Testis (tissue), 2 donors: ENCODE measurements around the gene TOPBP1.

Experiments
- POLR2A ChIP-seq: fragments of 450-650 bp; IDR thresholded peaks from one replicate; pipeline ENCODE4 v1.6.1; 2017; ENCODE audit warnings: antibody characterized with exemption, mild to moderate bottlenecking, moderate library complexity
- TF ChIP-seq, protein P1 (sequence below), 3 experiments: fragments of 450-650 bp in 2 of 3; fragments of 200-600 bp in 1 of 3; sonication (generic) in 1 of 3; IDR thresholded peaks; one replicate each; pipeline ENCODE4 v1.5.1; 2016 to 2019; ENCODE audit warnings: antibody characterized with exemption in 3 of 3, mild to moderate bottlenecking in 2 of 3, moderate library complexity in 1 of 3

- TF ChIP-seq, protein P1, sequence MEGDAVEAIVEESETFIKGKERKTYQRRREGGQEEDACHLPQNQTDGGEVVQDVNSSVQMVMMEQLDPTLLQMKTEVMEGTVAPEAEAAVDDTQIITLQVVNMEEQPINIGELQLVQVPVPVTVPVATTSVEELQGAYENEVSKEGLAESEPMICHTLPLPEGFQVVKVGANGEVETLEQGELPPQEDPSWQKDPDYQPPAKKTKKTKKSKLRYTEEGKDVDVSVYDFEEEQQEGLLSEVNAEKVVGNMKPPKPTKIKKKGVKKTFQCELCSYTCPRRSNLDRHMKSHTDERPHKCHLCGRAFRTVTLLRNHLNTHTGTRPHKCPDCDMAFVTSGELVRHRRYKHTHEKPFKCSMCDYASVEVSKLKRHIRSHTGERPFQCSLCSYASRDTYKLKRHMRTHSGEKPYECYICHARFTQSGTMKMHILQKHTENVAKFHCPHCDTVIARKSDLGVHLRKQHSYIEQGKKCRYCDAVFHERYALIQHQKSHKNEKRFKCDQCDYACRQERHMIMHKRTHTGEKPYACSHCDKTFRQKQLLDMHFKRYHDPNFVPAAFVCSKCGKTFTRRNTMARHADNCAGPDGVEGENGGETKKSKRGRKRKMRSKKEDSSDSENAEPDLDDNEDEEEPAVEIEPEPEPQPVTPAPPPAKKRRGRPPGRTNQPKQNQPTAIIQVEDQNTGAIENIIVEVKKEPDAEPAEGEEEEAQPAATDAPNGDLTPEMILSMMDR (IDR thresholded peaks at IDR 0.05): no peak
- no peak for TF ChIP-seq POLR2A
These were observed 34.0 kb downstream of the TOPBP1 start for GRCh38 chr3:133627789-133628188.
